Measurements from ENCODE around the gene NFIC.
A peak's percentile ranks its signal among the peaks of the same experiment; 100 is the strongest.

The NFIC gene

DNA sequence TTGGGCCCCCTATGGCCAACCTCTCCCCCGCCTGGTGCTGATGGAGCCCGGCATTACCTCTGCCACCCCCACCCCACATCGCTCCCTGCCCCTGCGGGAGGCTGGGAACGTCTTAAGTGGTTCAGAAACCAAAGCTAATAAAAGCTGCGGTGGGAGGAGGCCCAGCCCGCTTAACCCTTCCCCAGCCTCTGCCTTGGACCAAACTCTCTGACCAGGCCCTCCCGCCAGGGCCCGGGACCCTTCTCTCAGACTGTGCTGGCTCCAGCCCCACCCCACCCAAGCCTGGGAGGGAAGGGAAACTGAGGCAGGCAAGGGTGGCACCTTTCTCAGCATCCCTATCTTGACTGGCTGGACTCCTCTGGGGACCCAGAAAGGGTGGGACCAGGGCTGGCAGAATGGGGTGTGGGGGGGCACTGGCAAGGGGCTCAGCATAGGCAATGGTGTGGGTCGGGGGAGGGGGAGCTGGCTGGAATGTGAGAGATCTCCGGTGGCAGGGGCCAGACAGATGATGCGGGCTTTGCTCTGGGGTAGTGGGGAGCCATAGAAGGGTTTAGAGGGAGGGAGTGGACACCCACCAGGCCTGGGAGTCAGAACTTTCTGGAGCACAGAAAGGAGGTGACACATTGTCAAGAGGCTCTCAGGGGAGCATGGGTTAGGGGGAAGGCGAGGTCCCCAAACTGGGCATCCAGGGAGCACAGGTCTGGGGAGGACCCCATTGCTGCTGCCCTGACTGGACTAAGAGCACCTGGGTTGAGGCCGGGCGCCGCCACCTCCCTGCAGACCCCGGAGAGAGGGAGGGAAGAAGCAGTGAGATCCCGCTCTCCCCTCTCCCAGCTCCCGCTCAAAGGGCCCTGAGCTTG lies 92.1 kb downstream of the NFIC start:
- no peaks in the 10 kb centered on the region for H3K4me1 ChIP-seq (ENCODE audit: control insufficient read depth, insufficient read depth, low read length)
- H3K36me3 ChIP-seq (ENCODE audit: control insufficient read depth, insufficient read depth, low read length) = no peaks in the 10 kb centered on the region
- peaks cover 48% of the 10 kb centered on the region for H3K27me3 ChIP-seq (ENCODE audit: control insufficient read depth, insufficient read depth, low read length)
- H3K4me3 ChIP-seq (ENCODE audit: low read depth, low read length) = peak overlapping the region; percentile 37
- H3K9ac ChIP-seq (ENCODE audit: low read depth, low read length) = no peak overlapping the region
- H3K9me3 ChIP-seq (ENCODE audit: control insufficient read depth, insufficient read depth, low read length) = no peaks in the 10 kb centered on the region

DNA sequence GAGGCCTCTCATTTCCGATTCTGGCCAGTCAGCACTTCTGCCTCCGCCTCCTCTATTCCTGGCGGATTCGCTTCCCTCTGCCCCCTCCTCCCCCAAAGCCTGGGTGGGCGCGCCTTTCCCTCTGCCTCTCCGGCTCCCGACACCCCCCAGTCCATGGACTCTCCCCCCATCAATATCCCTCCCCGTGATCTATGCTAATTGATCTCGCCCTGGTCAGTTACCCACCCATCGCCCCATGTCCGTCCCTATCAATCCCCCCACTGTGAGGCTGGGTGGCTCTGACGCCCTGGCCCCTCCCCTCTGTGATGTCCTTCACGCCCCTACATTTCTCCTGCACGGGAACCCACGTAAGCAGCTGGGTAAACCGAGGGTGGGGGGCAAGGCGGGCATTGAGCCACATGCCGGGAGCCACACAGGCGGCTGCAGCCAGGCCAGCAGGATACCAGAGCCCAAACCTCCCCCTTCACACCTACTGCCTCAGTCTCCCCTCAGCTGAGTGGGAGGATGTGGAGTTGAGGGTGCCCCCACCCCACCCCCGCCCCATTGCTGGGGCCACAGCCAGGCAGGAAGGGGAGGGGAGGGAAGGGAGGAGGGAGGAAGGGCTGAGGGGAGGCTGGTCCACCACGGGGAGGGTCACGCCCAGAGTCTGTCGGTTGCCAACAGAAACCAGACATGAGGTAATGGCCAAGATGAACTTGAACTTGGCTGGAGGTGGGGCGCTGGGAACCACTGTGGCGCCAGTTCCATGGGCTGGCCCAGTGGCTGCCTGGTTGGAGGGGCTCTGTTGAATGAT lies 92.9 kb downstream of the NFIC start:
- H3K27me3 ChIP-seq (ENCODE audit: control insufficient read depth, insufficient read depth, low read length) = peaks cover 51% of the 10 kb centered on the region
- no peak overlapping the region for H3K9ac ChIP-seq (ENCODE audit: low read depth, low read length)
- peak overlapping the region; percentile 37 for H3K4me3 ChIP-seq (ENCODE audit: low read depth, low read length)
- no peaks in the 10 kb centered on the region for H3K4me1 ChIP-seq (ENCODE audit: control insufficient read depth, insufficient read depth, low read length)
- no peaks in the 10 kb centered on the region for H3K36me3 ChIP-seq (ENCODE audit: control insufficient read depth, insufficient read depth, low read length)
- no peaks in the 10 kb centered on the region for H3K9me3 ChIP-seq (ENCODE audit: control insufficient read depth, insufficient read depth, low read length)

DNA sequence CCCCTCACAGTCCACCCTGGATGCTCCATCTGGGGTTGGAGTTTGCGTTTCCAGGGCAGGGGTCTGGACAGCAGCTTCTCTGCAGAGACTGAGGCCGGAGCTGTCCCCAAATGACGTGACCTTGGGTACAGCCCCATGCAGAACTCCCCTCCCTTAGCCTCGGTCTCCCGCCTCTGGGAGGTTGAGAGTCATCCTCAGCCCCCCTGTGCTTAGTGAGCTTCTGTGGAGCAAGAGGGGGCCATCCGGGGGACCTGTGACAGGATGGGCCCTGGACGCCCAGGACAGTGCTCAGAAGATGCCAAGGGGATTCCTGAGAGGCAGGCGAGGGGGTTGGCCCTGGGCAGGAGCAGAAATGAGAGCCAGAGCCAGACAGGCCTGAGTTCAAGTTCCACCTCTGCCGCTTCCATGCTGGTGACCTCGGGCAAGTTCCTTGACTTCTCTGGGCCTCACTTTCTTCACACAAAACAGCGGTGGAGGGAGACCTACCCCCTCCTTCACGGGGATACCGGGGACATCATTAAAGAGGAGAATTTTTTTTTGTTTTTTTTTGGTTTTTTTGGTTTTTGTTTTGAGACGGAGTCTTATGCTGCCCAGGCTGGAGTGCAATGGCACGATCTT lies 93.7 kb downstream of the NFIC start:
- no peak overlapping the region for H3K4me3 ChIP-seq (ENCODE audit: low read depth, low read length)
- no peaks in the 10 kb centered on the region for H3K9me3 ChIP-seq (ENCODE audit: control insufficient read depth, insufficient read depth, low read length)
- no peak overlapping the region for H3K9ac ChIP-seq (ENCODE audit: low read depth, low read length)
- no peaks in the 10 kb centered on the region for H3K36me3 ChIP-seq (ENCODE audit: control insufficient read depth, insufficient read depth, low read length)
- H3K4me1 ChIP-seq (ENCODE audit: control insufficient read depth, insufficient read depth, low read length) = no peaks in the 10 kb centered on the region
- peaks cover 53% of the 10 kb centered on the region for H3K27me3 ChIP-seq (ENCODE audit: control insufficient read depth, insufficient read depth, low read length)

DNA sequence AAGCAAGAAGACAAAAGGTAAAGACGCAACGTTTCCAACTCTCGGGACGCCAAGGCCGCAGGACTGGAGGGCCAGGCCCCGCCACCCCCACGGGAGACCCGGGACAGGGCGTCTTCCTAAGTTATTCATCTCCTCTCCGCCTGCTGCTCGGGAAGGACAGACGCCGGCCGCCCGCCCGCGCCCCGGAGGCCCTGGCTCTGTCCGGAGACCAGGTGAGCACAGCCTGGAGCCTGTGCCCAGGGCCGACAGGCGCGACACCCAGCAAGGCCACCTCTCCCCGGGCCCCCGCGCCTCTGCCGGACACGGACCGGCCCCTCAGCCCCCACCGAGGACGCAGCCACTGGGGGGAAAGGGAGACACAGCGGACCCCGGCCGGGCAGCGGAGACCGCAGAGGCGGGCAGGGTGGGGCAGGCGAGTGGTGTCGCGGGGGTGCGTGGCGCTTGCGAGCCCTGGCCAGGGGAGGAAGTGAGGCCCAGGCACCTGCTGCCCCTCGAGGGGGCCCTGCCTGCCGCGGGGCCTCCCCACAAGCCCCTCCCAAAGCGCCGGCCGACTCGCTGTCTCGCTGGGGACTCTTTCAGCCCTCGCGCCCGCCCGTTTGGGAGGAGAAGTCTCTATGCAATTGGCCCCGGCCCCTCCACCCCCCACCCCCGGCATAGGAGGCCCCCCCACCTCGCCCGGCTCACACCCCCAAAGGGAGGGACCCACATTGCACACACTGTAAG lies 96.8 kb downstream of the NFIC start:
- H3K27me3 ChIP-seq (ENCODE audit: control insufficient read depth, insufficient read depth, low read length) = peaks cover 54% of the 10 kb centered on the region
- no peaks in the 10 kb centered on the region for H3K9me3 ChIP-seq (ENCODE audit: control insufficient read depth, insufficient read depth, low read length)
- no peaks in the 10 kb centered on the region for H3K4me1 ChIP-seq (ENCODE audit: control insufficient read depth, insufficient read depth, low read length)
- H3K36me3 ChIP-seq (ENCODE audit: control insufficient read depth, insufficient read depth, low read length) = no peaks in the 10 kb centered on the region
- H3K4me3 ChIP-seq (ENCODE audit: low read depth, low read length) = peak overlapping the region; percentile 43
- no peak overlapping the region for H3K9ac ChIP-seq (ENCODE audit: low read depth, low read length)

DNA sequence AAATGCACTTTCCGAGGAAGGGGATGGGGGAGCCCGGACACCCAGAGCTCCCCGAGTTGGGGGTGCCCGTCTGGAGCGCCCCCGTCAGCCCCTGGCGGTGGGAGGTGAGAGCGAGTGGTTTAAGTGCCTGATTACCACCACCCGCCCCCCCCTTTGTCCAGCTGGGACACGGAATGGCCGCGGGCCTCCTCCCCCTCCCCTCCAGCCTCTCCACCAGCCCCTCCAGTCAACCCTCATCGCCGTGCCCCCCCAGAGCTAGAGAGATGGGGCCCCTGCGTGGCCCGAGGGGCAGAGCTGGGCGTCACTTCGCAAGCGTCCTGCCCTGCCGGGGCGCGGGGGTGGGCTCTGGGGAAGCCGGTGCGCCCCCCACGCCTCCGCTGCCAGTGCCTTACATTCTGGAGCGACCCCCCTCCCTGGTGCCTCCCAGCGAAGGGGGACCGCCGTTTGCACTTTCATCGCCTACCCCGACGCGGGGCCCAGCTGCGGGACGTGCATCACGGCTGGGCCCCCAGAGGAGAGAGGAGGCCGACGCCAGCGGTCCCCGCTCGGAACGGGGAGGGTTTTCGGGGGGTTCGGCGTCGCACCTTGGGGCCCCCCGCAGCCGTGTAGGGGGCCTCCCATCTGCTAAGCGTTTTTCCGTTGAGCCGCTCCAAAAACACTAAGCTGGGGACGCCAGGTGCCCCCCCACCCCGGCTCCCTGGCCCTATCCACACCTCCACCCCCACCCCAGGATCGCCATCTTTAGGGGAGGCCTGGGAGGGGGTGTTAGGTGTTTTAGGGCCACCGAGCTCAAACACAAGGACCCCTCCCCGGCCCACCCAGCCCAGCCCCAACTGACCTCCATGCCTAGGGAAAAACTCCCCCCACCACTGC lies 97.6 kb downstream of the NFIC start:
- no peaks in the 10 kb centered on the region for H3K36me3 ChIP-seq (ENCODE audit: control insufficient read depth, insufficient read depth, low read length)
- peak overlapping the region; percentile 43 for H3K4me3 ChIP-seq (ENCODE audit: low read depth, low read length)
- no peak overlapping the region for H3K9ac ChIP-seq (ENCODE audit: low read depth, low read length)
- no peaks in the 10 kb centered on the region for H3K4me1 ChIP-seq (ENCODE audit: control insufficient read depth, insufficient read depth, low read length)
- peaks cover 48% of the 10 kb centered on the region for H3K27me3 ChIP-seq (ENCODE audit: control insufficient read depth, insufficient read depth, low read length)
- no peaks in the 10 kb centered on the region for H3K9me3 ChIP-seq (ENCODE audit: control insufficient read depth, insufficient read depth, low read length)

DNA sequence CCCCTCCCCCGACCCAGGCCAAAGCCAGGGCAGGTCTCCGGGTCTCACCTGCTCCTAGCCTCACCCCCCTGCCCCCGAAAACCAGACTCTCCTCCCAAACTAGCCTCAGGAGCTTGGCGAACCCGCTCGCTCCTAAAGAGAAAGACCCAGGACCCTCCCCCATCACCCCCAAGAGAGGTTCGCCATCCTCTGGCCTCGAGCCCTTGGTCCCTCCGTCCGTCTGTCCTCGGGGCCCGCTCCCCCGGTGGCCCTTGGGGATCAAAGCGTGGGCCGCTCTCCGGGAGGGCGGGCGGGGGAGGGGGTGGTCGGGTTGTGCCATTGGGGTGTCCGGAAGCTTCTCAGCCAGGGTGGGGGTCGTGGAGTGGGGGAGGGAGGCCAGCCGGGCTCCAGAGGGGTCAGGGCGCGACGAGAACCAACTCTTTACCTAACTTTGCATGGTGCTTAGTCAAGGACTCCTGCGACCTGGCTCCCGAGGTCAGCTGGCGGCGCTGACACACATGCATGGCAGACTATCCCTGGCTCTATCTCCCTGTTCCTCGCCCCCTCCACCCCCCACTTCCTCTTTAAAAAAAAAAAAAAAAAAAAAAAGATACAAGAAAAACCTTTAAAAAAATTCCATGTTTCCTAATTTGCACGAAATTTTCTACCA lies 98.3 kb downstream of the NFIC start:
- peaks cover 54% of the 10 kb centered on the region for H3K27me3 ChIP-seq (ENCODE audit: control insufficient read depth, insufficient read depth, low read length)
- H3K4me3 ChIP-seq (ENCODE audit: low read depth, low read length) = peak overlapping the region; percentile 37
- no peaks in the 10 kb centered on the region for H3K9me3 ChIP-seq (ENCODE audit: control insufficient read depth, insufficient read depth, low read length)
- no peaks in the 10 kb centered on the region for H3K4me1 ChIP-seq (ENCODE audit: control insufficient read depth, insufficient read depth, low read length)
- no peaks in the 10 kb centered on the region for H3K36me3 ChIP-seq (ENCODE audit: control insufficient read depth, insufficient read depth, low read length)
- no peak overlapping the region for H3K9ac ChIP-seq (ENCODE audit: low read depth, low read length)

DNA sequence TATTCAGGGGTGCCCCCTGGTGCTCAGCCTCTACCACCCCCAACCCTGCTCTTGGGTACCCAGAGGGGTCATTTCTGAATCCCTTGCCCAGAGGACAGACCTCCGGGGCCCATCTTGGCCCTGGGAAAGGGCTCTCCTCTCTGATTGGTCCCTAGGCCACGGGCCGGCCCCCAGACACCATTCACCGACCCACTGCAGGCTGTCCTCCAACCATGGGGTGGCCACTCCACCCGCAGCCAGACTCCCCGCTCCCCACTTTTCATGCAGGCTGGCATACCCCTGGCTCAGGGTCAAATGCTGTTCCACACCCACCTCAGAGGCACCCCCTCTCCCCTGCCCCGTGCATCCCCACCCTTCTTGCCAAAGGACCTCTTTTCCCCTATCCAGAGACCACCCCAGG lies 99.2 kb downstream of the NFIC start:
- Histone ChIP-seq H3K27me3 (ENCODE audit: control insufficient read depth, insufficient read depth, low read length) (peaks cover 54% of the 10 kb centered on the region), H3K9ac (ENCODE audit: low read depth, low read length) (no peak overlapping the region), H3K9me3 (ENCODE audit: control insufficient read depth, insufficient read depth, low read length) (no peaks in the 10 kb centered on the region), H3K4me3 (ENCODE audit: low read depth, low read length) (no peak overlapping the region), H3K36me3 (ENCODE audit: control insufficient read depth, insufficient read depth, low read length) (no peaks in the 10 kb centered on the region), H3K4me1 (ENCODE audit: control insufficient read depth, insufficient read depth, low read length) (no peaks in the 10 kb centered on the region)

DNA sequence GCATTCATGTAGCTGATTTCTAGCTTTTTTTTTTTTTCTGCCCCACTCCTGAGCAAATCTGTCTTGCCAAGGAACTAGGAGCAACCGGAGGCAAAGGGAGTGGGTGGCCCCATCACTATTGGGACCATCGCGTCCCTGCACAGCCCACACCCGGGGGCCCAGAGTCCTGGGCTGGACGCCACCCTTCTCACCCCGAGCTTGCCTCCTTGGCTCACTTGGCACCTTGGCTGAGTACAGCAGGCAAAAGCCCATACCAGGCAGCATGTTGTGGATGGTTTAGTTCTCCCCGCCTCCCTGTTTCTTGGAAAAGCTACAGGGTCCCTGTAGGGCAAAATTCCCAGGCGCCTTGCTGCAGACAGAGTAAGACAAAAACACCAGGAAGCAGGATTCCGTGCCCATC lies 100.3 kb downstream of the NFIC start:
- peaks cover 48% of the 10 kb centered on the region for H3K27me3 ChIP-seq (ENCODE audit: control insufficient read depth, insufficient read depth, low read length)
- no peaks in the 10 kb centered on the region for H3K36me3 ChIP-seq (ENCODE audit: control insufficient read depth, insufficient read depth, low read length)
- no peak overlapping the region for H3K9ac ChIP-seq (ENCODE audit: low read depth, low read length)
- no peaks in the 10 kb centered on the region for H3K4me1 ChIP-seq (ENCODE audit: control insufficient read depth, insufficient read depth, low read length)
- no peak overlapping the region for H3K4me3 ChIP-seq (ENCODE audit: low read depth, low read length)
- H3K9me3 ChIP-seq (ENCODE audit: control insufficient read depth, insufficient read depth, low read length) = no peaks in the 10 kb centered on the region

DNA sequence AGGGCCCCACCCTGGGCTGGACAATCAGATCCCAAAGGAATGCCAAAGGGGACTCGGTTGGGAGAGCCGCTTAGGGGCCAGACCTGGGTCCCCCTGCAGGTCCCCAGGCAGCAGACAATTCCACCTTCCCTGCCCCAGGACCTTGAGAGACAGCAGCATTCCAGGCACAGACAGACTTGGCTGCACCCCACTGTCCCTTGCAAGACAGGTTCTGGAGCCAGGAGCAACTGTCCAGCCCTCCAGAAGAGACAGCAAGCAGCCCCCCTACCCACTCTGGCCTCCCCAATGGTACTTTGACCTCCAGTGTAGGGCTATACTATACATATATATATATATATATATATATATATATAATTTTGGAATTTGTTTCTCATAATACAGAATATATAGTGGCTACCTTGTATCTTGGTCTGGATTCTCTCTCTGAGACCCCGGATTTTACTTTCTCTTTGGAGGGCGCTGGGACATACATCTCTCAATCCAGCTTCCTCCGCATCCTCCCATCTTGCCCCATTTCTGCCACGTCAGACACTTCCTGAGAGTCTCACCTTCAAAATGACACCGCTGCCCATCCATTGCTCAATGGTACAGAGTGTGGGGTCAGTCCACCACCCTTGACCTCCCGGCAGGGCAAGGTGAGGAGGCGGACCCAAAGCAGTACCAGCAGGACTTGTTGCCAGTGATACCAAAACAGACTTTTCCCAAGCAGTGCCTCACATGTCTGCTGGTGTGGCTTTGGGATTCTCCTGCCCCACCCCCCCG lies 101.2 kb downstream of the NFIC start:
- no peak overlapping the region for H3K9ac ChIP-seq (ENCODE audit: low read depth, low read length)
- no peaks in the 10 kb centered on the region for H3K9me3 ChIP-seq (ENCODE audit: control insufficient read depth, insufficient read depth, low read length)
- peaks cover 40% of the 10 kb centered on the region for H3K27me3 ChIP-seq (ENCODE audit: control insufficient read depth, insufficient read depth, low read length)
- H3K4me1 ChIP-seq (ENCODE audit: control insufficient read depth, insufficient read depth, low read length) = no peaks in the 10 kb centered on the region
- H3K36me3 ChIP-seq (ENCODE audit: control insufficient read depth, insufficient read depth, low read length) = no peaks in the 10 kb centered on the region
- no peak overlapping the region for H3K4me3 ChIP-seq (ENCODE audit: low read depth, low read length)

DNA sequence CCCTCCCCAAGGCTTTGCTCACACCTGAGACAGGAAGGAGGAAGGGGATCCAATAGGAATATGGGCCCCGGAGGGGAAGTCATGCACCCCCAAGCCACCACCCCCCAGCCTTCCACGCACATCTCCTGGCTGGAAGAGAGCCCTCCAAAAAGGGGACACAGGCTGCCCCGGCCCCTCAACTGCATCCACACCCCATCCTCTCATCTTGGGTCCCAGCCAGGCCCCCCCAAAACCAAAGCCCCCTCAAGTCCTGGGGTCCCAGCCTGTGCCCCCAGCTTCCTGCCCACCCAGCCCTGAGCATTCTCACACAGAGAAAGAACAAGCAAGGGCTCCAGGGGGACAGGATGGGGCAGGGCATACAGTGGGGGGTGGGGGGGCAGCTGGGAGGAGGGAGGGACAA lies 101.8 kb downstream of the NFIC start:
- no peaks in the 10 kb centered on the region for H3K9me3 ChIP-seq (ENCODE audit: control insufficient read depth, insufficient read depth, low read length)
- H3K36me3 ChIP-seq (ENCODE audit: control insufficient read depth, insufficient read depth, low read length) = no peaks in the 10 kb centered on the region
- peaks cover 34% of the 10 kb centered on the region for H3K27me3 ChIP-seq (ENCODE audit: control insufficient read depth, insufficient read depth, low read length)
- no peak overlapping the region for H3K4me3 ChIP-seq (ENCODE audit: low read depth, low read length)
- H3K4me1 ChIP-seq (ENCODE audit: control insufficient read depth, insufficient read depth, low read length) = no peaks in the 10 kb centered on the region
- H3K9ac ChIP-seq (ENCODE audit: low read depth, low read length) = no peak overlapping the region

All from iPS-15b (cell line).